ENCODE measurements around the gene COL9A1. TPM values are rescaled to one million over a fixed set of nuclear protein-coding genes. Genes with fewer than 3 reads are reported as not detected.

The COL9A1 gene
- total RNA-seq, 1 experiment from 2014 or later, result not detected

- no peak for DNase-seq (ENCODE audit: low read depth)
Observed at GRCh38 chr6:70289299-70289698, 13.6 kb downstream of the COL9A1 start.

- DNase-seq (ENCODE audit: low read depth), result no peak
Observed at GRCh38 chr6:70286905-70287304, 16.0 kb downstream of the COL9A1 start.

GRCh38 chr6:70285201-70285600 is 17.7 kb downstream of the COL9A1 start:
- DNase-seq (ENCODE audit: low read depth), result no peak

- DNase-seq (ENCODE audit: low read depth), result no peak
Observed at GRCh38 chr6:70282919-70283461, 19.9 kb downstream of the COL9A1 start.

- no peak for DNase-seq (ENCODE audit: low read depth)
Observed at GRCh38 chr6:70282312-70282918, 20.5 kb downstream of the COL9A1 start.

- DNase-seq (ENCODE audit: low read depth), result no peak
Observed at GRCh38 chr6:70281923-70282311, 21.0 kb downstream of the COL9A1 start.

- DNase-seq (ENCODE audit: low read depth), result no peak
Observed at GRCh38 chr6:70280400-70280853, 22.5 kb downstream of the COL9A1 start.

- DNase-seq (ENCODE audit: low read depth), result no peak
Observed at GRCh38 chr6:70277470-70277869, 25.4 kb downstream of the COL9A1 start.

GRCh38 chr6:70274338-70274737 is 28.5 kb downstream of the COL9A1 start:
- no peak for DNase-seq (ENCODE audit: low read depth)

- DNase-seq (ENCODE audit: low read depth), result no peak
Observed at GRCh38 chr6:70272071-70272470, 30.8 kb downstream of the COL9A1 start.

GRCh38 chr6:70270287-70271005 is 32.4 kb downstream of the COL9A1 start:
- no peak for DNase-seq (ENCODE audit: low read depth)

- no peak for DNase-seq (ENCODE audit: low read depth)
Observed at GRCh38 chr6:70266142-70266541, 36.7 kb downstream of the COL9A1 start.

- no peak for DNase-seq (ENCODE audit: low read depth)
Observed at GRCh38 chr6:70264306-70264705, 38.6 kb downstream of the COL9A1 start.

GRCh38 chr6:70258483-70258882 is 44.4 kb downstream of the COL9A1 start:
- no peak for DNase-seq (ENCODE audit: low read depth)

- DNase-seq (ENCODE audit: low read depth), result no peak
Observed at GRCh38 chr6:70257768-70258273, 45.1 kb downstream of the COL9A1 start.

GRCh38 chr6:70254784-70255183 is 48.1 kb downstream of the COL9A1 start:
- DNase-seq (ENCODE audit: low read depth), result no peak

GRCh38 chr6:70253923-70254322 is 49.0 kb downstream of the COL9A1 start:
- no peak for DNase-seq (ENCODE audit: low read depth)

- no peak for DNase-seq (ENCODE audit: low read depth)
Observed at GRCh38 chr6:70252604-70253003, 50.3 kb downstream of the COL9A1 start.

GRCh38 chr6:70246118-70246517 is 56.8 kb downstream of the COL9A1 start:
- no peak for DNase-seq (ENCODE audit: low read depth)

GRCh38 chr6:70241991-70242420 is 60.9 kb downstream of the COL9A1 start:
- no peak for DNase-seq (ENCODE audit: low read depth)

GRCh38 chr6:70241031-70241430 is 61.9 kb downstream of the COL9A1 start:
- no peak for DNase-seq (ENCODE audit: low read depth)

- no peak for DNase-seq (ENCODE audit: low read depth)
Observed at GRCh38 chr6:70236343-70236742, 66.5 kb downstream of the COL9A1 start.
